GM12875 (cell line): ENCODE measurements around the gene PPP1R9B.
A peak's percentile ranks its signal among the peaks of the same experiment; 100 is the strongest.

Experiments used
- H3K4me3 ChIP-seq: one replicate; pipeline ENCODE4 v1.5.1; 2011; ENCODE audit warnings: low read depth, low read length, control low read depth
- TF ChIP-seq, protein P1 (sequence below): IDR thresholded peaks from 2 replicates; pipeline ENCODE4 v1.5.1; 2011; ENCODE audit warnings: low read depth, mild to moderate bottlenecking, control low read depth, inconsistent platforms, low read length, moderate library complexity, borderline replicate concordance; ENCODE audit not compliant: insufficient read depth

The PPP1R9B gene

DNA sequence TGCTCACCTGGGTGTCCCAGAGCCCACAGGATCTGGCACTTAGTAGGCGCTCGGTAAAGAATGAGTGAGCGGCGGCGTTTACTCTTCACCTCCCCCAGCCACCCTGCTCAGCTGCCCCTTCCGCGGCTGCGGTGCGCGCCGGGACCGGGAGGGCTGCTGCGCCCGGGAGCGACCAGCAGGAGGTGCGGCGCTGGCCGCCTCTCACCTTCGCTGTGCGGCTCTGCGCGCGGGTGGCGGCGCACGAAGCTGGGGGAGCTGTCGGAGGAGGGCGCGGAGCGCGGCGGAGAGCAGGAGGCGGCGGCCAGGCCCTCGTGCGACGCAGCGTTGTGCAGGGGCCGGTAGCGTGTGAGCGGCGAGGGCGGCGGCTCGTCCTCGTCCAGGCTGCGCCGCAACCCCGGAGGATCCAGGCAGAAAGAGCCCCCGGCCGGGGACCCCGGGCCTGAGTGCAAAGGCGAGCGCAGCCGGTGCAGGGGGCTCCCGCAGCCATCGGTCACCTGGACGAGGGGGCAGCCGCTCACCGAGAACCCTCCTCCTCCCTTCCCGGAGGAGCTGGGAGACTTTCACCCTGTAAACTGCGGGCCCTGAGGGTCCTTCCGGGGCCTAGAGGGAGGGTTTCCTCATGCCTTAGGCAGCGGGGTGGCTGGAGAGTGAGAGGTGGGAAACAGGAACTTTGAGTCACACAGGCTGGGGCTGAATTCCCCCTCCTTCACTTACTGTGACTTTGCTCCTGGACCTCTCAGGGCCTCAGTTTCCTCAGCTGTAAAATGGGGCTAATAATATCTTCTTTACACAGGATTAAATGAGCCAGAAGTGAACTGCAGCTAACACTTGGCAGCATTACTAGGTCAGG lies 33.0 kb downstream of the PPP1R9B start:
- no peak overlapping the region for H3K4me3 ChIP-seq
- TF ChIP-seq, protein P1, sequence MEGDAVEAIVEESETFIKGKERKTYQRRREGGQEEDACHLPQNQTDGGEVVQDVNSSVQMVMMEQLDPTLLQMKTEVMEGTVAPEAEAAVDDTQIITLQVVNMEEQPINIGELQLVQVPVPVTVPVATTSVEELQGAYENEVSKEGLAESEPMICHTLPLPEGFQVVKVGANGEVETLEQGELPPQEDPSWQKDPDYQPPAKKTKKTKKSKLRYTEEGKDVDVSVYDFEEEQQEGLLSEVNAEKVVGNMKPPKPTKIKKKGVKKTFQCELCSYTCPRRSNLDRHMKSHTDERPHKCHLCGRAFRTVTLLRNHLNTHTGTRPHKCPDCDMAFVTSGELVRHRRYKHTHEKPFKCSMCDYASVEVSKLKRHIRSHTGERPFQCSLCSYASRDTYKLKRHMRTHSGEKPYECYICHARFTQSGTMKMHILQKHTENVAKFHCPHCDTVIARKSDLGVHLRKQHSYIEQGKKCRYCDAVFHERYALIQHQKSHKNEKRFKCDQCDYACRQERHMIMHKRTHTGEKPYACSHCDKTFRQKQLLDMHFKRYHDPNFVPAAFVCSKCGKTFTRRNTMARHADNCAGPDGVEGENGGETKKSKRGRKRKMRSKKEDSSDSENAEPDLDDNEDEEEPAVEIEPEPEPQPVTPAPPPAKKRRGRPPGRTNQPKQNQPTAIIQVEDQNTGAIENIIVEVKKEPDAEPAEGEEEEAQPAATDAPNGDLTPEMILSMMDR: peak; percentile 58

DNA sequence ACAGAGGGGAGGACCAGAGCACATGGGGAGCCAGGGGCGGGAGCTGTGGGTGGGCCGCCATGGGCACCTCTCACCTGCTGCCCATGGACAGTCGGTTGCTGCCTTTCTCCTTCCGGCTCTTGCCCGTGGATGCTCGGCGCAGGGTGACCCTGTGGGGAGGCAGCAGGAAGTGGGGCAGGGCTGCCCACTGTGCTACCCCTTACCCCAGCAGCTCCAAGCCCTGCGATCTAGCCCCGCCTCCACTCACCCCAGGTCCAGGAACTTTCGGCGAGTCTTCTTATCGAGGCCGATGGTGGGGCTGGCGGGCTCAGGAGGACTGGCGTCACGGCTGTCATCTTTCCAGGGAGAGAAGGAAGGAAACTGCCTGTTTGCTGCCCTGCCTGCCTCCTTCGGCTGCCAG lies 34.7 kb downstream of the PPP1R9B start:
- TF ChIP-seq, protein P1: no peak
- H3K4me3 ChIP-seq: no peak overlapping the region

DNA sequence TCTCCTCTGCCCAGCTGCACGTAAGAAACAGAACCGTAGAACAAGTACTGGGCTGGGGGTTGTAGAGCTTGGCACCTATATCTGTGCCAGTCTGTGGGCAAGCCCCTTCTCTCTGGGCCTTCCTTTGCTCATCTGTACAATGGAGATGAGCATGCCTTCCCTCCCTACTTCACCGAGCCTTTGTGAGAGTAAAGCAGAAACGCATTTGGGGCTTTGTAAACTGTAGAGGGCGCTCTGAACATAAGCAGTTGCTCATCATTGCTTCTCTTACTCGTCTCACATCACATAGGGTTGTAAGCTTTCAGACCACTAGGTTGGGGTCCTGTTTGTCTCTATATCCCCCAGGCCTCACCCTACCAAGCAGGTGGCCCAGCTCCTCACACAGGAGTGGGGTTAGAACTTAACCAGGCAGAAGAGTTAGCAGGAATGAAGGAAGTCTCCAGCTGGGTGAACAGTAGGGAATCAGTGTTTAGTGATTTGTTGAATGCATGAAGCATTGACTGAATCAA lies 35.6 kb downstream of the PPP1R9B start:
- no peak overlapping the region for H3K4me3 ChIP-seq
- TF ChIP-seq, protein P1: peak; percentile 71

DNA sequence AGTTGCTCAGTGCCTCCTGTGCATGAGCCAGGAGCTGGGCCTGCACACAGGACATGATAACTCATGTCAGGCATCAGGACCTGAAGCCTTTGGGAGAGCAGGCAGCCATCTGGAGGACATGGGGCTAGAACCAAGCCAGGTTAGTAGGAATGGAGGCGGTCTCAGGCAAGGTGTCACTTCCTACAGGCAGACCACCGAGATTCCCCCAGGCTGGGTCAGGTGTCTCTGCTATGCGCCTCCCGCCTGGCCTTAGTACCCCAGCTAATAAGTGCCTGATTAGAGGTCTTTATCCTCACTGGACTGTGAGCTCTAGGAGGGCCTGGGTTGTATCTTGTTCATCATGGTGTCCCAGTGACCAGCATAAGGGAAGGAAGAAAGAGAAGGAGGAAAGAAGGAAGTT lies 36.1 kb downstream of the PPP1R9B start:
- TF ChIP-seq, protein P1: no peak
- no peak overlapping the region for H3K4me3 ChIP-seq

DNA sequence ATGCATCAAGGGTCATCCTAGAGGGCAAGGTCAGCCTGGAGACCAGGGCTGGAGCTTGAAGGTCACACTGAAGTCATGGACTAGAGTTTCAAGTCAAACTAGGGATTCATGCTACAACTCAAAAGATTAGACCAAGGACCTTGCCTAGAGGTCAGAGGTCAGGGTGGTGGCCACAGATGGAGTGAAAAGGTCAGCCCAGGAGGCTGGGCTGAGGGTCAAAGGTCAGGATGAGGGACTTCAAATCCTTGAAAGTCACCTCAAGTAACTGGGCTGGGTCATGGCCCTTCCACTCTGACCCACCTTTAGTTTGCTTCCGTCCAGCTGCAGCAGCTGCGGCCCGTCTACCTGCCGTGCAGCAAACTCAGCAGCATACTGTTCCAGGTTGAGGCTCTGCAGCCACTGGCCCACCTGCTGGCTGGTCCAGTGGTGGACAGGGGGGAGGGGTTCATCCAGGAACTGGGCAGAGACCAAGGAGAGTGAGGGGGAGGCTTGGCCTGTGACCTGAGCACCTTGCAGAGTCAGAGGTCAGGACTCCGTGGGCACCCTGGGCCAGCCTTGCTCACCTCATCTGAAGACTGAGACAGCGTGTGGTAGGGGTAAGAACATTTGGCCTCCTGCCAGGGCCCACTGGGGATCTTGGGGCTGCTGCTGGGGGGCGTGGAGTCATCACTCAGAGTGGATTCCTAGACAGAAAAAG lies 36.7 kb downstream of the PPP1R9B start:
- TF ChIP-seq, protein P1: no peak
- no peak overlapping the region for H3K4me3 ChIP-seq

DNA sequence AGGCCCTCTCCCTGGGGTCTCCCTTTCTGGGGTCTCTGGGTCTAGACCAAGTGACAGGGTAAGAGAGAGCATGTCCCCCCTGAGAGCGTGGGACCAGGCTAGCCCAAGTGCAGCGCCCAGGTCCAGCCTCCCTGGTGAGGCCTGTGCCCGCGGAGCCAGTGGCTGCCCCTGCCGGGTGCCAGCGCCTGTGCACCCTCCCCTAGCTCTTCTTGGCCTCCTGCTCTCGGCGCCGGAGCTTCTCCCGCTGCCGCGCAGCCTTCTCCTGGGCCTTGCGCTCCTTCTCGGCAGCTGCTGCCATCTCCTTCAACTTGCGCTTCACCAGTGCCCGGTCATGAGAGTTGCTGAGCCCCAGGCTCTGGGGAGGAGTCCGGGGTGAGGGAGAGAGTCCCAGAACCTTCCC lies 37.8 kb downstream of the PPP1R9B start:
- no peak overlapping the region for H3K4me3 ChIP-seq
- TF ChIP-seq, protein P1: no peak
